GM12891 (cell line): ENCODE results near the gene TCTN2.

ENCODE experiments used
- POLR2A ChIP-seq: IDR thresholded peaks from 2 replicates; pipeline ENCODE4 v1.6.1; 2011; ENCODE audit warnings: low read depth, low read length, control low read depth
- POLR2AphosphoS5 ChIP-seq: IDR thresholded peaks from 2 replicates; pipeline ENCODE4 v1.6.1; 2011; ENCODE audit warnings: low read depth, low read length, control low read depth

GRCh38 chr12:123676616-123677320 lies 5.9 kb downstream of the TCTN2 start:
- TF ChIP-seq POLR2A (no peak), POLR2AphosphoS5 (no peak)
